EH (cell line): ENCODE measurements around the gene ASB1.
A peak's percentile ranks its signal among the peaks of the same experiment; 100 is the strongest.

Experiments used
- DNase-seq: peaks from one replicate; pipeline ENCODE4 v3.0.0-alpha.2; 2015; ENCODE audit warnings: low read depth

Gene ASB1

GRCh38 chr2:238445409-238446190 is 18.9 kb downstream of the ASB1 start:
- DNase-seq, result no peak

DNA sequence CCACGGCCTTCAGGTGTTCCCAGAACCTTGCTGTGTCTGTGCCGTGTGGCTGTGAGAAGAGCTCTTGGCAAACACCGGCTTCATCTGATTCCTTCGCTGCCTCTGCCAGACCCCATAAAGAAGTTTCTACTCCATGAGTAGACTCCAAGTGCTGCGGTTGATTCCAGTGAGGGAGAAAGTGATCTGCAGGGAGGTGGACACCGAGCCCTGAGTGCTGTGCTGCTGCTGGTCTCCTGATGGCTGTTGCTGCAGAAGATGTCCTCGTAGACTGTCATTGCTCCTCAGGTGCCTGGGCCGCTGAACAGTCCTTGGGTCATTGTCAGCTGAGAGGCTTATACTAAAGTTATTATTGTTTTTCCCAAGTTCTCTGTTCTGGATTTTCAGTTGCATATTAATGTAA is 19.6 kb downstream of the ASB1 start:
- DNase-seq, result no peak

DNA sequence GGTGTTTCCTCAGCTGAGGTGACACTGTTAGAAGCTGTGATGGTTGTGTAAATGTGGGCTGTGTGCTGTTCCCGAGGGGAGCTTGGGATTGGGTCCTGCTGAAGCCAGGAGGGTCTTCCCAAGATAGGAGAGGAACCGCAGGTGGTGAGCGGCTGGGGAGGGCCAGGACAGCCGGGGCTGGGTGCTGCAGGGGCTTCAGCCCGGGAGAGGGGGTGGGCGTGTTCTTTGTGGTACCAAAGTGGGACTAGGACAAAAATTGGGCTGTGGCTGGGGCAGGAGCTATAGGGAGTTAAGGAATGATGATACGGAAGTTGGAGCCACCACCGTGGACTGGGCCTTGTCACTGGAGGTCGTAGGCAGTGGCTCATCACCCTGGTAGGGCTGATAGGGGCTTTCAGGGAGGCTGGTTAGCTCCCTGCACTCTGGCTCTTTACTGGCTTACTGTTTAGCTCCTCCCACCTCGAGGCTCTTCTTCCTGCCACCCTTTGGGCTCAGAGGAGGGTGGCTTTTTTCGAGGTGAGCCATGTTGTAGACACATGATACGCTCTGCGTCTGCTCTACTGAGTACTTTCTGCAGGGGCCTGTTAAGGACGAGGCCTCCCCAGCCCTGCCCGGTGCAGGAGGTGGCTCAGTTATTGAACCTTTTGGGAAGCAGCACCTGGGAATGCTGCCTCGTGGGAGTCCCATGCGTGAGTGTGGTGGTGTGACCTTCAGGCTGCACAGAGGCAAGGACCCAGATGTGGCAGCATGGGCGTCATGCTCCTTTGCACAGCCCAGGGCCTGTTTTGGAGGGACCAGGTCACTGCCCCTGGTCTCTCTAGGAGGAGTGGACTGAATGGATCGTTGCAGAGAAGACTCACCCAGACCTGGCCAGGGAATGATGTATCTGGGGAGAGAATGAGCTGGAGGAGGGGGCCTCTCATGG is 21.6 kb downstream of the ASB1 start:
- DNase-seq, result no peak

DNA sequence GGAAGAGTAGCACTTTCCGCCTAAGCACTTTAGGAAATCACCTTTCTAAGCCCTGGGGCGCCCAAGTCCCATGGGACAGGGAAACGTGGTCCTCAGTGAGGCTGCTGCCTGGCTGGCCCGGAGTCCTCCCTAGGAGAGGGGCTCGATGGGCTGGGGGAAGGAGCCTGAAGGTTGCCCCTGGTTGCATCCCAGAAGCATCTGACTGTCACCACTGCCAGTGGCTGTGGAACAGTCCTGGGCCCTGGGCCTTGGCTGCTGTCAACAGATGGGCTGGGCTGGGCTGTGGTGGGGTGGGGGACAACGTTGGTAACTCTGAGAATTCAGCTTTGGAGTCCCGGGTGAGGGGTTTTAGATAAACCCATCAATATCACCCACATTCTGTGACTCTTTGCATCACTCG is 22.5 kb downstream of the ASB1 start:
- DNase-seq, result no peak

- peak; percentile 63 for DNase-seq
Measured at GRCh38 chr2:238449909-238450417, 23.2 kb downstream of the ASB1 start.

GRCh38 chr2:238450440-238450861 is 23.7 kb downstream of the ASB1 start:
- no peak for DNase-seq

GRCh38 chr2:238453842-238454241 is 27.1 kb downstream of the ASB1 start:
- DNase-seq, result no peak

- no peak for DNase-seq
Measured at GRCh38 chr2:238456449-238456848, 29.7 kb downstream of the ASB1 start.

GRCh38 chr2:238456970-238457926 is 30.5 kb downstream of the ASB1 start:
- DNase-seq, result peak; percentile 43

DNA sequence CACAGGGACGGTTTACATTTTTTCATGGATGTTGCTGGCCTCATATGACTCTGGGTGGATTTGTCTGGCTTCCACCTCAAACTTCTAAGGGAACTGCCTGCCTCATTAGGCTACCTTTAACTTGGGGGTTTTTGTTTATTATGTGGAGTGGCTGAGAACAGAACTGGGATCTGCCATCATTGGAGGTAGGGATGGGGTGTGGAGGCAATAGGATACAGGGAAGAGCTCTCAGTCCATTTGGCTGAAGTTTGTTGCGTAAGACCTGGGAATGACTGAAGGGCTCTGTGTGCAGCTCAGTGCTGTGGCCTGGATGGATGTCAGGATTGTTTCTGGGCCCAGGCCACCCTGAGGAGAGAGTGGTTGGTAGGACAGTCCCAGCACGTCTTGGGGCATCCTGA is 31.2 kb downstream of the ASB1 start:
- peak; percentile 23 for DNase-seq

GRCh38 chr2:238458651-238459050 is 31.9 kb downstream of the ASB1 start:
- peak; percentile 44 for DNase-seq

GRCh38 chr2:238459081-238459629 is 32.4 kb downstream of the ASB1 start:
- DNase-seq, result peak; percentile 10

DNA sequence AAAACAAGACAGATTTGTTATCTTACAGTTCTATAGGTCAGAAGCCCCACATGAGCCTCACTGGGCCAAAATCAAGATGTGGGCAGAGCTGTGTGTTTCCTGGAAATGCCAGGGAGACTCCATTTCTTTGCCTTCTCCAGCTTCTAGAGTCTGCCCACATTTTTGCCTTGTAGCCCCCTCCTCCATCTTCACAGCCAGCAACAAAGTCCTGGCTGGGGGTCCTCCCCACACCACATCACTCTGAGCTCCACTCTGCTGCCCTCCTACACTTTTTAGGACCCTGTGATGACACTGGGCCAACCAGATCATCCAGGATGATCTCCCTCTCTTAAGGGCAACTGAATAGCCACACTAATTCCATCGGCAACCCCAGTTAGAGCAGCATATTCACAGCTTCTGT is 34.3 kb downstream of the ASB1 start:
- no peak for DNase-seq

DNA sequence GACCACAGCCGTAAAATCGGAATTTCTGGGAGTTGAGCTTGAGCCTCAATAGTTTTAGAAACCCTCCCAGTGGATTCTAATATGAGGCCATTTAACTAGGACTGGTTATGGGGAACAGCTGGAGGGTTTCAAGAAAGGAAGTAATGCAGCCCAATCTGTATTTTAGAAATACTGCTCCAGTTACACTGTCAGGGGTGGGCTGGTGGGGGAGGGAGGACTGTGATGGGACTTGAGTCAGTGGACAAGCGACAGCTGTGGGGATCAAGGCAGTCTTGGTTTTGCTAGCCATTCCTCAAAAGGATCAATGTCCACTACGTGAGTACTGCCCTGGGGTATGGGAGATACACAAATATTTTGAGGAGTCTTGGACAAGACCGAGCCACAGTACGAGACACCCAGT is 34.8 kb downstream of the ASB1 start:
- no peak for DNase-seq

GRCh38 chr2:238461916-238462315 is 35.2 kb downstream of the ASB1 start:
- DNase-seq, result no peak

GRCh38 chr2:238462782-238463396 is 36.2 kb downstream of the ASB1 start:
- peak; percentile 70 for DNase-seq

- DNase-seq, result no peak
Measured at GRCh38 chr2:238464389-238464788, 37.7 kb downstream of the ASB1 start.

DNA sequence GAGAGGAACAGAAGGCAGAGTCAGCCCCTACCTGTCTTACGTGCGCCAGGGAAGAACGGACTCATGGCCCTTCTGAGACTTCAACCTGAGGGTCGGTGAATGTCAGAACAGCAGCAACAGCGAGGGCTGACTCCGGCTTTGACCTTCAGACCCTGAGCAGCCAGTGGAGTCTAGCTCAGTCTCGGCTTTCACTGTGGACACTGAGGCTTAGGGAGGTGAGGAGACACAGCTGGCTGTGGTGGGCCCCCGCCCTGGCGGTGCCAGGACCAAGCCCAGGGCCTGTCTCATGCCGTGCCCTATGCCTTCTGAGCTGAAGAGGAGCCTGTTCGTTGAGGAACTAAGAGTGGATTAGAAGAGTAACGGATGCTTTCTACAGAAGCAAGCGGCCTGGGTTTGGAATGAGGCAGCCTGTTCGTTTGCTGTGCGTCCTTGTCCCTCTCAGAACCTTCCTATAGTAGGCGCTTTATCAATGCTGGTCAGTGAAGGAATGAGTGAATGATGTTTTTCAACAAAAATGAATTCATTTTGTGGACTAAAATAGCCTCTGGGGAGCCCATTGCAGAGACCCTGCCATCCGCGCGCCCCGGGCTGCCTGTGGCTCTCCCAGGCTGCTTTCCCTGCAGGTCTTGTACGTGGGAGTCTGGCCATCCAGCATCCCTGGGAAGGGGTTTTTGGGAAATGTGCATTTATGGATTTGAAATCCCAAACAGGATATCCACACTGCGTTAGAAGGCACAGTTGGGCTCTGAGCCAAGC is 38.9 kb downstream of the ASB1 start:
- DNase-seq, result no peak

- DNase-seq, result no peak
Measured at GRCh38 chr2:238466243-238466756, 39.6 kb downstream of the ASB1 start.

- DNase-seq, result no peak
Measured at GRCh38 chr2:238467062-238467461, 40.3 kb downstream of the ASB1 start.
